Glutamatergic neuron (in vitro differentiated cells): ENCODE results near the gene EZH2. TPM values are rescaled to one million over a fixed set of nuclear protein-coding genes. Genes with fewer than 3 reads are reported as not detected.

Source experiments
- DNase-seq: peaks from one replicate; pipeline ENCODE4 v3.0.0; 2022
- H3K27ac Mint-ChIP-seq: one replicate; pipeline ENCODE4 v1.8.0; 2020; ENCODE audit warnings: mild to moderate bottlenecking, mixed read lengths, inconsistent platforms; ENCODE audit not compliant: unreplicated experiment
- H3K27me3 Mint-ChIP-seq: one replicate; pipeline ENCODE4 v1.8.0; 2020; ENCODE audit warnings: mild to moderate bottlenecking, moderate library complexity, mixed read lengths, inconsistent platforms; ENCODE audit not compliant: unreplicated experiment
- H3K36me3 Mint-ChIP-seq: one replicate; pipeline ENCODE4 v1.8.0; 2020; ENCODE audit warnings: mild to moderate bottlenecking, mixed read lengths, inconsistent platforms; ENCODE audit not compliant: unreplicated experiment
- H3K4me1 Mint-ChIP-seq: one replicate; pipeline ENCODE4 v1.8.0; 2020; ENCODE audit warnings: mild to moderate bottlenecking, low read depth, mixed read lengths, inconsistent platforms; ENCODE audit not compliant: unreplicated experiment
- H3K4me3 Mint-ChIP-seq: one replicate; pipeline ENCODE4 v1.8.0; 2020; ENCODE audit warnings: mild to moderate bottlenecking, mixed read lengths, inconsistent platforms; ENCODE audit not compliant: unreplicated experiment
- H3K9me3 Mint-ChIP-seq: one replicate; pipeline ENCODE4 v1.8.0; 2020; ENCODE audit warnings: mild to moderate bottlenecking, moderate library complexity, mixed read lengths, inconsistent platforms; ENCODE audit not compliant: unreplicated experiment
- total RNA-seq: library from RNA; stranded (reverse); fragmentation: NEBNext Ultra II Directional; extraction: Animal tissue kit (Norgen Biotek cat#: 25700); gene quantifications from one replicate; pipeline ENCODE4 v1.2.1, GENCODE V29; 2021; ENCODE audit not compliant: unreplicated experiment
- TF ChIP-seq, protein P1 (sequence below): fragments of 200-600 bp; sonication (generic); IDR thresholded peaks from one replicate; pipeline ENCODE4 v1.5.0; 2021; ENCODE audit not compliant: partially characterized antibody, unreplicated experiment

The EZH2 gene
- total RNA-seq, 1 donor from 2014 or later, result 314 TPM

DNA sequence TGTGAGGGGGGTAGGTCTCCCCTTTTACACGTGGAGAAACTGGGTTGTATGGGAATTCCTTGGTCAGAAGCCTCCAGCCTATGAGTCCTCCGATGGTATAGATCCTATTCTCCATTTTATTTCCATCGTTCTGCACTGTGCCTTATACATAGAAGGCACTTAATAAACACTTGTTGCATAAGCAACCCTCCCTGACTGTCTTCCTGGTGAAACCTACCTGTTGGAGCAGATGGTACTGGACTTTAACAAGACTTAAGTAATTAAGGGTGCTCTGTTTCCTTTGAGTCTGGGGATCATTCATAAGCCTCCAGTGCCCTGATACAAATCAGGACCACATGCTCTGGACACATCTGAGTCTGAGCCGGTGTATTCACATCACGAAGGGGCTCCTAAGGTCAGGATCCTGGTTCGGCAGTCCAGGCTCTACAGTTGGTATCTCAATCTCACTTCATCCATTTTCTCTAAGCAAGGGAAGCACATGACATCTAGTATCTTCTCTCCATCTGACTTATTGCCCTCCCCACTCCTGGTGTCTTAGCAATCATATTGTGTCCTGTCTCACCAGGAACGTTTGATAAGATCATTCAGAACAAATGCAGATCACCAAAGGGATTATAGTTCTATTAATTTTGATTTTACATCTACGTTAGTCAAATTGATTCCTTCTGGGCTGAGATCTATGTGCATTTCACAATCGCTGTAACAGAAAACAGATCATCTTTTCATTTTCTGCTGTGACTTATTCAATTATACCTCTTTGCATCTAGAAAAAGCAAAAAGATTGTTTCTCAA, 22.8 kb upstream of the EZH2 start:
- H3K27me3 Mint-ChIP-seq, result peaks cover 3% of the 10 kb centered on the region
- H3K36me3 Mint-ChIP-seq, result no peaks in the 10 kb centered on the region
- no peak for DNase-seq
- TF ChIP-seq, protein P1, sequence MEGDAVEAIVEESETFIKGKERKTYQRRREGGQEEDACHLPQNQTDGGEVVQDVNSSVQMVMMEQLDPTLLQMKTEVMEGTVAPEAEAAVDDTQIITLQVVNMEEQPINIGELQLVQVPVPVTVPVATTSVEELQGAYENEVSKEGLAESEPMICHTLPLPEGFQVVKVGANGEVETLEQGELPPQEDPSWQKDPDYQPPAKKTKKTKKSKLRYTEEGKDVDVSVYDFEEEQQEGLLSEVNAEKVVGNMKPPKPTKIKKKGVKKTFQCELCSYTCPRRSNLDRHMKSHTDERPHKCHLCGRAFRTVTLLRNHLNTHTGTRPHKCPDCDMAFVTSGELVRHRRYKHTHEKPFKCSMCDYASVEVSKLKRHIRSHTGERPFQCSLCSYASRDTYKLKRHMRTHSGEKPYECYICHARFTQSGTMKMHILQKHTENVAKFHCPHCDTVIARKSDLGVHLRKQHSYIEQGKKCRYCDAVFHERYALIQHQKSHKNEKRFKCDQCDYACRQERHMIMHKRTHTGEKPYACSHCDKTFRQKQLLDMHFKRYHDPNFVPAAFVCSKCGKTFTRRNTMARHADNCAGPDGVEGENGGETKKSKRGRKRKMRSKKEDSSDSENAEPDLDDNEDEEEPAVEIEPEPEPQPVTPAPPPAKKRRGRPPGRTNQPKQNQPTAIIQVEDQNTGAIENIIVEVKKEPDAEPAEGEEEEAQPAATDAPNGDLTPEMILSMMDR, result no peak
- H3K9me3 Mint-ChIP-seq, result peaks cover 3% of the 10 kb centered on the region
- H3K27ac Mint-ChIP-seq, result no peak overlapping the region
- H3K4me1 Mint-ChIP-seq, result peaks cover 28% of the 10 kb centered on the region
- no peak overlapping the region for H3K4me3 Mint-ChIP-seq

DNA sequence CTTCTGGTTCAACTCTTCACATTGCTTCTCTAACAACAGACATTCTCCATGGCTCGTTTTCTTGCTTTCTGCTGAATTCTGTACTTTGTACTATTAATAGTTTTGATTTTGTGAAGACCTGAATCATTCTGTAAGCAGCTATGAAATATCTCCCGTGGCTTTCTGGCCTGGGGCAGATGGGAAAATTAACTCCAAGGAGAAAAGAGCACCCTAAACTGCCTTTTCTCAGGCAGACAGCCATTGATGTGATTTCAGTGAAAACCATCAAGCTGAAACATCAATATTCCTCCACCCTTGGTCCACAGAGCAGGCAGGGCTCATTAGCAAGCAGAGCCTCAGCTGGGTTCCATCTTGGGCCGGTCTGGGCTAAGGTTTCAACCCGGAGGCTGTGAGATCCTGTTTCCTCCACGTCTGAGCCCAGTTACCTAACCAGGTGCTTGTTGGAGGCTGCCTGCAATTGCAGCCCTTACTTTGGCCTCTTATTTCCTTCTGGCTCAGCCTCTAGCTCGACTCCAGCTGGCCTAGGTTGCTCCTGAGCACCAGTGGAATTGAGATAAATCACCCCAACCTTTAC, 21.1 kb upstream of the EZH2 start:
- H3K4me3 Mint-ChIP-seq, result peak overlapping the region; percentile 13
- peaks cover 3% of the 10 kb centered on the region for H3K9me3 Mint-ChIP-seq
- H3K4me1 Mint-ChIP-seq, result peaks cover 28% of the 10 kb centered on the region
- DNase-seq, result peak; percentile 55
- peak overlapping the region; percentile 87 for H3K27ac Mint-ChIP-seq
- no peaks in the 10 kb centered on the region for H3K36me3 Mint-ChIP-seq
- H3K27me3 Mint-ChIP-seq, result peaks cover 3% of the 10 kb centered on the region
- TF ChIP-seq, protein P1, result no peak

- peaks cover 3% of the 10 kb centered on the region for H3K9me3 Mint-ChIP-seq
- H3K4me3 Mint-ChIP-seq, result no peak overlapping the region
- H3K27ac Mint-ChIP-seq, result no peak overlapping the region
- H3K36me3 Mint-ChIP-seq, result no peaks in the 10 kb centered on the region
- peaks cover 34% of the 10 kb centered on the region for H3K4me1 Mint-ChIP-seq
- peaks cover 5% of the 10 kb centered on the region for H3K27me3 Mint-ChIP-seq
- TF ChIP-seq, protein P1, result no peak
- DNase-seq, result no peak
Measured at GRCh38 chr7:148903504-148903903, 19.4 kb upstream of the EZH2 start.

- no peak overlapping the region for H3K4me3 Mint-ChIP-seq
- peaks cover 2% of the 10 kb centered on the region for H3K27me3 Mint-ChIP-seq
- peaks cover 3% of the 10 kb centered on the region for H3K9me3 Mint-ChIP-seq
- H3K27ac Mint-ChIP-seq, result no peak overlapping the region
- H3K36me3 Mint-ChIP-seq, result no peaks in the 10 kb centered on the region
- DNase-seq, result no peak
- TF ChIP-seq, protein P1, result no peak
- peaks cover 32% of the 10 kb centered on the region for H3K4me1 Mint-ChIP-seq
Measured at GRCh38 chr7:148901178-148901577, 17.1 kb upstream of the EZH2 start.

- no peak overlapping the region for H3K27ac Mint-ChIP-seq
Measured at GRCh38 chr7:148898845-148899484, 14.9 kb upstream of the EZH2 start.

More at GRCh38 chr7:148898845-148899484, 14.9 kb upstream of the EZH2 start:
- DNase-seq, result no peak
- Mint-ChIP-seq H3K36me3 (no peaks in the 10 kb centered on the region), H3K9me3 (no peaks in the 10 kb centered on the region), H3K27me3 (peaks cover 2% of the 10 kb centered on the region), H3K4me1 (peaks cover 14% of the 10 kb centered on the region), H3K4me3 (no peak overlapping the region)
- TF ChIP-seq, protein P1, result no peak
